ENCODE measurements around the gene IGF2BP1. TPM values are rescaled to one million over a fixed set of nuclear protein-coding genes. Genes with fewer than 3 reads are reported as not detected.

IGF2BP1 gene
- total and polyA plus RNA-seq, 2 donors (not counting 1 experiment from before 2014, with no cell fraction given) = under 0.01 to 1.1 TPM

GRCh38 chr17:48973806-48974205 is 23.4 kb upstream of the IGF2BP1 start:
- H3K27ac ChIP-seq (ENCODE audit: insufficient read depth, low read length) = no peak overlapping the region
- no peaks in the 10 kb centered on the region for H4K20me1 ChIP-seq (ENCODE audit: control insufficient read depth, extremely low read depth, insufficient read depth, low read length)
- no peaks in the 10 kb centered on the region for H3K9me3 ChIP-seq (ENCODE audit: control insufficient read depth, insufficient read depth, low read depth, low read length)
- TF ChIP-seq EZH2 (IDR thresholded peaks at IDR 0.05; ENCODE audit: low read length, missing control alignments) = no peak
- TF ChIP-seq CTCF (conservative IDR thresholded peaks at IDR 0.05 in 1 of 2, IDR thresholded peaks at IDR 0.05 in 1 of 2; ENCODE audit: low read depth in 1 of 2, low read length in 2 of 2) = no peak
- H3K27me3 ChIP-seq (ENCODE audit: control insufficient read depth, insufficient read depth, low read length) = no peaks in the 10 kb centered on the region
- no peaks in the 10 kb centered on the region for H3K36me3 ChIP-seq (ENCODE audit: control insufficient read depth, insufficient read depth, low read length)
- no peak overlapping the region for H3K9ac ChIP-seq (ENCODE audit: insufficient read depth, low read length)
- no peak for DNase-seq (ENCODE audit: low read depth in 2 of 2)
- no peak overlapping the region for H2AFZ ChIP-seq (ENCODE audit: low read length)
- H3K4me1 ChIP-seq (ENCODE audit: control insufficient read depth, extremely low read depth, insufficient read depth, low read length) = peaks cover 16% of the 10 kb centered on the region
- no peaks in the 10 kb centered on the region for H3K79me2 ChIP-seq (ENCODE audit: control insufficient read depth, insufficient read depth, low read length)
- H3K4me2 ChIP-seq (ENCODE audit: extremely low read depth, insufficient read depth, low read length) = no peak overlapping the region
- no peak overlapping the region for H3K4me3 ChIP-seq (replicated peaks in 1 of 4; ENCODE audit: control extremely low read depth in 1 of 4, insufficient read depth in 1 of 4, low read depth in 3 of 4, low read length in 4 of 4)

GRCh38 chr17:48981927-48982539 is 15.2 kb upstream of the IGF2BP1 start:
- Histone ChIP-seq H3K4me1 (ENCODE audit: control insufficient read depth, extremely low read depth, insufficient read depth, low read length) (no peaks in the 10 kb centered on the region), H3K9me3 (ENCODE audit: control insufficient read depth, insufficient read depth, low read depth, low read length) (no peaks in the 10 kb centered on the region), H3K4me3 (replicated peaks in 1 of 4; ENCODE audit: control extremely low read depth in 1 of 4, insufficient read depth in 1 of 4, low read depth in 3 of 4, low read length in 4 of 4) (no peak overlapping the region), H2AFZ (ENCODE audit: low read length) (no peak overlapping the region), H3K27me3 (ENCODE audit: control insufficient read depth, insufficient read depth, low read length) (peaks cover 4% of the 10 kb centered on the region), H4K20me1 (ENCODE audit: control insufficient read depth, extremely low read depth, insufficient read depth, low read length) (no peaks in the 10 kb centered on the region), H3K36me3 (ENCODE audit: control insufficient read depth, insufficient read depth, low read length) (no peaks in the 10 kb centered on the region), H3K27ac (ENCODE audit: insufficient read depth, low read length) (no peak overlapping the region), H3K9ac (ENCODE audit: insufficient read depth, low read length) (no peak overlapping the region), H3K79me2 (ENCODE audit: control insufficient read depth, insufficient read depth, low read length) (no peaks in the 10 kb centered on the region), H3K4me2 (ENCODE audit: extremely low read depth, insufficient read depth, low read length) (no peak overlapping the region)
- DNase-seq (ENCODE audit: low read depth in 2 of 2) = no peak
- TF ChIP-seq EZH2 (IDR thresholded peaks at IDR 0.05; ENCODE audit: low read length, missing control alignments) = no peak
- no peak for TF ChIP-seq CTCF (conservative IDR thresholded peaks at IDR 0.05 in 1 of 2, IDR thresholded peaks at IDR 0.05 in 1 of 2; ENCODE audit: low read depth in 1 of 2, low read length in 2 of 2)

DNA sequence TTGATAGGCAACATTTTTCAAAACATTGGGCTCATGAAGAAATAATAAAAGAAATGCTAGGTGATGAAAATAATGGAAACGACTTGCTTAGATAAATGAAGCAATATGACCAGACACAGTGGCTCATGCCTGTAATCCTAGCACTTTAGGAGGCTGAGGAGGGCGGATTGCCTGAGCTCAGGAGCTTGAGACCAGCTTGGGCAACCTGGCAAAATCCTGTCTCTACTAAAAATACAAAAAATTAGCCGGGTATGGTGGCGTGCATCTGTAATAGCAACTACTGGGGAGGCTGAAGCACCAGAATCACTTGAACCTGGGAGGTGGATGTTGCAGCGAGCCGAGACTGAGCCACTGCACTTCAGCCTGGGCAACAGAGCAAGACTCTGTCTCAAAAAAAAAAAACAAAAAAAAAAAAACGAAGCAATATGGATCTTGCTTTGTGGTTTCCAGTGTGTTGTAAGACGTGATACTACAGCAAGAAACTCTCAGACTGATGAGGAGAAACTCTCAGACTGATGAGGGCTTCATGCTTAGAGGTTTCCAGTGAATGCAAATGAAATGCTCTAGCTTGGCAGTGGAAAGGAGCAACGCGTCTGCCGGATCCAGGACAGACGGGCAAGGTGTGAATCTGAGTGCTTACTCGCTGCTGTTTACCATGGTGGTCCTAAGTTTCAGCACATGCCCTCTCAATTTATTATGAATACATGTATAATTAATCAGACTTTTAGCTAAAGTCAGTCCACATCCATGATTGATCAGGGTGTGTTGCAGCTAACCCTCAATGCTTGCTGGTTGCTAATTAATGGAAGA is 11.5 kb upstream of the IGF2BP1 start:
- Histone ChIP-seq H3K36me3 (ENCODE audit: control insufficient read depth, insufficient read depth, low read length) (no peaks in the 10 kb centered on the region), H3K79me2 (ENCODE audit: control insufficient read depth, insufficient read depth, low read length) (no peaks in the 10 kb centered on the region), H3K9me3 (ENCODE audit: control insufficient read depth, insufficient read depth, low read depth, low read length) (no peaks in the 10 kb centered on the region), H3K4me1 (ENCODE audit: control insufficient read depth, extremely low read depth, insufficient read depth, low read length) (no peaks in the 10 kb centered on the region), H3K27ac (ENCODE audit: insufficient read depth, low read length) (no peak overlapping the region), H3K4me2 (ENCODE audit: extremely low read depth, insufficient read depth, low read length) (no peak overlapping the region), H2AFZ (ENCODE audit: low read length) (no peak overlapping the region), H3K27me3 (ENCODE audit: control insufficient read depth, insufficient read depth, low read length) (peaks cover 12% of the 10 kb centered on the region), H4K20me1 (ENCODE audit: control insufficient read depth, extremely low read depth, insufficient read depth, low read length) (no peaks in the 10 kb centered on the region), H3K9ac (ENCODE audit: insufficient read depth, low read length) (no peak overlapping the region), H3K4me3 (replicated peaks in 1 of 4; ENCODE audit: control extremely low read depth in 1 of 4, insufficient read depth in 1 of 4, low read depth in 3 of 4, low read length in 4 of 4) (no peak overlapping the region)
- TF ChIP-seq EZH2 (IDR thresholded peaks at IDR 0.05; ENCODE audit: low read length, missing control alignments) = no peak
- no peak for TF ChIP-seq CTCF (conservative IDR thresholded peaks at IDR 0.05 in 1 of 2, IDR thresholded peaks at IDR 0.05 in 1 of 2; ENCODE audit: low read depth in 1 of 2, low read length in 2 of 2)
- DNase-seq (ENCODE audit: low read depth in 2 of 2) = no peak
